GM12878 (cell line): Measurements from ENCODE around the gene PI4KA. TPM values are rescaled to one million over a fixed set of nuclear protein-coding genes. Genes with fewer than 3 reads are reported as not detected.

Experiments
- ATAC-seq: fragments of 200-7000 bp; cut with Tn5 transposase; 3 replicates; pipeline ENCODE4 v1.9.1; 2020; ENCODE audit warnings: mild to moderate bottlenecking, moderate library complexity
- BruUV-seq: library from RNA; stranded (reverse); fragments of 400-500 nt; replicated peaks from 2 replicates; lab custom pipeline; 2021; lab: Mats Ljungman, UMichigan
- CTCF ChIA-PET: fragments of 300-600 bp; sonication (Branson Sonifier 250); formaldehyde crosslinking; extraction: SDS; loops from one replicate; lab custom pipeline; 2021; ENCODE audit warnings: inconsistent platforms; lab: Yijun Ruan, JAX
- POLR2A ChIA-PET: fragments of 350-600 bp; formaldehyde crosslinking; extraction: SDS; loops from one replicate; lab custom pipeline; 2021; ENCODE audit warnings: inconsistent platforms; lab: Charles Lee
- RAD21 ChIA-PET: fragments of 300-600 bp; sonication (Branson Sonifier 250); formaldehyde crosslinking; loops from one replicate; lab custom pipeline; 2023; ENCODE audit warnings: antibody characterized with exemption; ENCODE audit not compliant: unreplicated experiment; lab: Charles Lee
- SMC1A ChIA-PET: fragments of 300-600 bp; sonication (Branson Sonifier 250); formaldehyde crosslinking; loops from one replicate; lab custom pipeline; 2023; ENCODE audit not compliant: unreplicated experiment, uncharacterized antibody; lab: Charles Lee
- DNase-seq: peaks from one replicate; pipeline ENCODE4 v3.0.0-alpha.2; 2011; ENCODE audit warnings: low read depth, low spot score
- FAIRE-seq: peaks from 3 replicates; lab custom pipeline; 2011; peaks lifted over from hg19 to GRCh38; lab: Jason Lieb, UNC
- H2AFZ ChIP-seq: 2 replicates; pipeline ENCODE4 v1.6.0; 2011; ENCODE audit warnings: low read depth, low read length, control low read depth; ENCODE audit not compliant: control insufficient read depth
- H3K27ac ChIP-seq: 2 replicates; pipeline ENCODE4 v1.5.1; 2011; ENCODE audit warnings: control low read depth; ENCODE audit not compliant: control insufficient read depth, insufficient read depth
- H3K27me3 ChIP-seq, 2 experiments: replicated peaks in 1 of 2; 2 replicates each; pipeline versions ENCODE4 v1.6.0 to v1.6.1; 2011; ENCODE audit warnings: low read length in 1 of 2; ENCODE audit not compliant: control insufficient read depth in 2 of 2, insufficient read depth in 2 of 2
- H3K36me3 ChIP-seq, 2 experiments: 2 replicates each; pipeline ENCODE4 v1.5.1; 2011; ENCODE audit warnings: low read length in 1 of 2; ENCODE audit not compliant: control insufficient read depth in 2 of 2, insufficient read depth in 2 of 2
- H3K4me1 ChIP-seq: 2 replicates; pipeline ENCODE4 v1.6.1; 2011; ENCODE audit warnings: mild to moderate bottlenecking, low read length, moderate library complexity, mixed read lengths; ENCODE audit not compliant: control insufficient read depth, insufficient read depth
- H3K4me2 ChIP-seq: 2 replicates; pipeline ENCODE4 v1.6.0; 2011; ENCODE audit warnings: control low read depth; ENCODE audit not compliant: control insufficient read depth, insufficient read depth
- H3K4me3 ChIP-seq: fragments of 200-600 bp; sonication (generic); 2 replicates; pipeline ENCODE4 v1.5.1; 2016
- H3K79me2 ChIP-seq: 2 replicates; pipeline ENCODE4 v1.6.0; 2011; ENCODE audit warnings: low read length; ENCODE audit not compliant: control insufficient read depth, insufficient read depth
- H3K9ac ChIP-seq: 2 replicates; pipeline ENCODE4 v1.8.0; 2011; ENCODE audit warnings: low read length, control low read depth, mixed read lengths; ENCODE audit not compliant: control insufficient read depth, insufficient read depth
- H3K9me3 ChIP-seq: replicated peaks from 3 replicates; pipeline ENCODE4 v1.5.1; 2011; ENCODE audit warnings: mild to moderate bottlenecking, low read length; ENCODE audit not compliant: control insufficient read depth, insufficient read depth
- H4K20me1 ChIP-seq: 2 replicates; pipeline ENCODE4 v1.6.0; 2011; ENCODE audit not compliant: control insufficient read depth, insufficient read depth
- BCLAF1 ChIP-seq: fragments of 450-650 bp; IDR thresholded peaks from 2 replicates; pipeline ENCODE4 v1.6.1; 2017; ENCODE audit warnings: antibody characterized with exemption, mild to moderate bottlenecking, moderate library complexity
- DPF2 ChIP-seq: fragments of 450-650 bp; IDR thresholded peaks from 2 replicates; pipeline ENCODE4 v1.6.1; 2017; ENCODE audit warnings: mild to moderate bottlenecking
- MAX ChIP-seq: IDR thresholded peaks from 2 replicates; pipeline ENCODE4 v1.6.1; 2012; ENCODE audit warnings: low read depth, low read length, improper control_type of control experiment
- STAT1 ChIP-seq: fragments of 450-650 bp; conservative IDR thresholded peaks from 2 replicates; pipeline ENCODE4 v1.6.1; 2014; ENCODE audit warnings: antibody characterized with exemption, mild to moderate bottlenecking
- WGBS: methylation state at CpG from one replicate; pipeline ENCODE4 v1.1.6; 2016; ENCODE audit warnings: low lambda C conversion rate; ENCODE audit not compliant: insufficient replicate concordance, insufficient coverage; ENCODE audit errors: missing lambda C conversion rate; 5-methylcytosine and 5-hydroxymethylcytosine counted together
- in situ Hi-C: fragments of 300-500 bp; cut with MboI; formaldehyde crosslinking; loops from 9 replicates; pipeline ENCODE4 v1.14.3; 2018; ENCODE audit warnings: mixed read lengths
- intact Hi-C: fragments of 100-400 bp; cut with micrococcal nuclease; formaldehyde crosslinking; loops from one replicate; pipeline ENCODE4 v1.14.2; 2022; ENCODE audit not compliant: unreplicated experiment
- polyA plus RNA-seq, 11 experiments: library from polyadenylated mRNA; depleted of rRNA in 4 of 11; unstranded in 6 of 11; stranded (reverse) in 5 of 11; fragments of >200 nt; fragmentation: Nextera tagmentation in 4 of 11; fragmentation: Illumina TruSeq in 1 of 11; extraction: Ambion mirVana in 4 of 11; extraction: Trizol in 1 of 11; gene quantifications; 1 replicate in 1 of 11; 2 replicates in 10 of 11; pipeline versions ENCODE4 v1.2.1 to v1.2.3, GENCODE V29; 2011 to 2016; ENCODE audit warnings: inconsistent platforms in 2 of 11, missing spikeins in 2 of 11, low read depth in 1 of 11
- total RNA-seq, 4 experiments: library from RNA; depleted of rRNA in 3 of 4; stranded (reverse); fragments of >200 nt in 3 of 4; fragmentation: Illumina TruSeq in 1 of 4; extraction: Trizol in 1 of 4; gene quantifications; 2 replicates each; pipeline versions ENCODE4 v1.2.1 to v1.2.3, GENCODE V29; 2013 to 2021

Gene PI4KA
- total and polyA plus RNA-seq, 10 of the 15 experiments (the other 5 are each of a cell fraction or from before 2014, with no cell fraction given): 4.2 to 78.4 (median 42.1) TPM

- Histone ChIP-seq H3K36me3 (peaks cover 10 to 19% of the 10 kb centered on the region in 2 experiments; a peak in 3 of 4 replicates), H3K9ac (no peak overlapping the region), H3K27me3 (no peaks in the 10 kb centered on the region), H3K9me3 (no peaks in the 10 kb centered on the region), H4K20me1 (no peaks in the 10 kb centered on the region), H3K4me3 (no peak overlapping the region), H3K27ac (no peak overlapping the region), H3K79me2 (no peaks in the 10 kb centered on the region), H3K4me1 (no peaks in the 10 kb centered on the region), H3K4me2 (no peak overlapping the region), H2AFZ (no peak overlapping the region)
- TF ChIP-seq MAX (no peak), BCLAF1 (no peak), STAT1 (no peak), DPF2 (no peak)
- DNase-seq (no peak), FAIRE-seq (no peak), ATAC-seq (no peak)
- RAD21 ChIA-PET: no interaction called here
- in situ Hi-C loops (no loop called here), intact Hi-C loops (no loop called here)
- POLR2A ChIA-PET: no interaction called here
- BruUV-seq: no TSS peak
- CTCF ChIA-PET: interaction anchor here (1.2 to 1.6 kb wide), 2 partner anchors 9 to 19 kb away, joined by 5 to 6 read pairs; no protein-coding TSS in a partner anchor
- 96% methylated on average over 7 of the region's 7 CpGs for WGBS
- SMC1A ChIA-PET: interaction anchor here (0.9 to 1.0 kb wide), 3 partner anchors 12 to 23 kb away, joined by 3 to 4 read pairs (median 3); no protein-coding TSS in a partner anchor
Observed at GRCh38 chr22:20764471-20764720, 94.2 kb downstream of the PI4KA start.
